Astrocyte of the spinal cord (primary cell): Measurements from ENCODE around the gene ADISSP.

Experiments
- DNase-seq: peaks from one replicate; pipeline ENCODE4 v3.0.0; 2011; ENCODE audit warnings: low read depth, low spot score
- H3K4me3 ChIP-seq: 2 replicates; pipeline ENCODE4 v1.5.1; 2011; ENCODE audit warnings: low read depth, mild to moderate bottlenecking, low read length, moderate library complexity
- in situ Hi-C: cut with HindIII; loops from 2 replicates; pipeline ENCODE4 v1.10.0; 2017; ENCODE audit warnings: low sequenced_read_pairs
- TF ChIP-seq, protein P1 (sequence below): IDR thresholded peaks from 2 replicates; pipeline ENCODE4 v1.5.1; 2012; ENCODE audit warnings: low read depth, mild to moderate bottlenecking, low read length, inconsistent platforms

The ADISSP gene

DNA sequence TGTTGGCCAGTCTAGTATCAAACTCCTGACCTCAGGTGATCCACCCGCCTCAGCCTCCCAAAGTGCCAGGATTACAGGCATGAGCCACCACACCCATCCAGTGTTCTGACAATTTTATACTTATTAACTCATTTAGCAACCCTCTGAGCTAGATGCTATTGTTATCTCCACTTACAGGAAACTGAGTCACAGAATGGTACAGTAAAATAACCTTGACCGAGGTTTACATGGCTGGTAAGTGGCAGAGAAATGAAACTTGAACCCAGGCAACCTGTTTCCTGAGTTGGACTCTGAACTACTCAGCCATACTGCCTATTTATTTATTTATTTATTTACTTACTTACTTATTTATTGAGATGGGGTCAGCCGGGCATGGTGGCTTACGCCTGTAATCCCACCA lies 48.5 kb downstream of the ADISSP start:
- in situ Hi-C loops = no loop called here
- TF ChIP-seq, protein P1, sequence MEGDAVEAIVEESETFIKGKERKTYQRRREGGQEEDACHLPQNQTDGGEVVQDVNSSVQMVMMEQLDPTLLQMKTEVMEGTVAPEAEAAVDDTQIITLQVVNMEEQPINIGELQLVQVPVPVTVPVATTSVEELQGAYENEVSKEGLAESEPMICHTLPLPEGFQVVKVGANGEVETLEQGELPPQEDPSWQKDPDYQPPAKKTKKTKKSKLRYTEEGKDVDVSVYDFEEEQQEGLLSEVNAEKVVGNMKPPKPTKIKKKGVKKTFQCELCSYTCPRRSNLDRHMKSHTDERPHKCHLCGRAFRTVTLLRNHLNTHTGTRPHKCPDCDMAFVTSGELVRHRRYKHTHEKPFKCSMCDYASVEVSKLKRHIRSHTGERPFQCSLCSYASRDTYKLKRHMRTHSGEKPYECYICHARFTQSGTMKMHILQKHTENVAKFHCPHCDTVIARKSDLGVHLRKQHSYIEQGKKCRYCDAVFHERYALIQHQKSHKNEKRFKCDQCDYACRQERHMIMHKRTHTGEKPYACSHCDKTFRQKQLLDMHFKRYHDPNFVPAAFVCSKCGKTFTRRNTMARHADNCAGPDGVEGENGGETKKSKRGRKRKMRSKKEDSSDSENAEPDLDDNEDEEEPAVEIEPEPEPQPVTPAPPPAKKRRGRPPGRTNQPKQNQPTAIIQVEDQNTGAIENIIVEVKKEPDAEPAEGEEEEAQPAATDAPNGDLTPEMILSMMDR = no peak
- no peak for DNase-seq
- no peak overlapping the region for H3K4me3 ChIP-seq

GRCh38 chr20:3716195-3716834 lies 51.2 kb downstream of the ADISSP start:
- no peak overlapping the region for H3K4me3 ChIP-seq
- TF ChIP-seq, protein P1 = peak; percentile 84
- in situ Hi-C loops = no loop called here
- DNase-seq = peak; percentile 35

- no peak overlapping the region for H3K4me3 ChIP-seq
- in situ Hi-C loops = no loop called here
- TF ChIP-seq, protein P1 = no peak
- no peak for DNase-seq
These were observed 53.5 kb downstream of the ADISSP start for GRCh38 chr20:3714092-3714491.

GRCh38 chr20:3712279-3712873 lies 55.2 kb downstream of the ADISSP start, which contains the start of gene SIGLEC1:
TSS of gene SIGLEC1 (minus strand) at chr20:3712600. CDS start at chr20:3707128, 5,472 bp downstream.
- no peak within 1 kb of the TSS for H3K4me3 ChIP-seq
- no peak for DNase-seq
- in situ Hi-C loops = no loop called here
- TF ChIP-seq, protein P1 = no peak

GRCh38 chr20:3711484-3711941 lies 56.0 kb downstream of the ADISSP start:
- no peak overlapping the region for H3K4me3 ChIP-seq
- in situ Hi-C loops = no loop called here
- TF ChIP-seq, protein P1 = no peak
- DNase-seq = no peak

DNA sequence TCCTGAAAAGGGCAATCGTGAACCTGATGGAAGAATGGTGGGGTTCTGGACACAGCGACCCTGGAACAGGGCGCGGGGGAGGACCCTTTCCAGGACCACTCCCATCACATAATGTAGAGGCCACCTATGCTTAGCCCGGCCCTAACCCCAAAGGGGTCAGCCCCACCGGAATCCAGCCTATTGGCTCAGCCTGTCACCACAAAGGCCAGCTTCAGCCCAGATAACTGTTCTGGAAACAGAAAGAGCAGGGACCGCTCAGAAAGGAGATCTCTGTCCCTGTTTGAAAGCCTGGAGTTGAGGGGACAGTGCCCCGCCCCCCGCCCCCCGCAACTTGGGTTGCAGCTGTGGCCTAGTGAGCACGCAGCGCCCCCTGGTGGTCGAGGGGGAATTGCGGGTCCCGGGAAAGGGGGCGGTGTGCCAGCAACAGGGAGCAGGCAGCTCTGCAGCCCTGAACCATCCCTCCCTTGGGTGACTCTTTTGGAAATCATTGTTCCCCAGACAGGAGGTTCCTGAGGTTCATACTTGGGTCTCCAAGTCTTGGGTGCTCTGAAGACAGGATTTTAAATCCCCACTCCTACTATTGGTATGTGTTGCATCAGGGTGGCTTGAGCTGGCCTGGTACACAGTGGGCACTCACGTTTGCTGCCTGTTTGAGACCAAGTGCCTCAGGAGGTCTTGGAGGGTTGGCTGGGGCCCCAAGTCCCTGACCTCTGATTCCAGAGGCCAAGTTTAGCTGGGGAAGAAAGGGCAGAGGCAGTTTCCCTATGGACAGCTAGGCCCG lies 56.7 kb downstream of the ADISSP start:
- H3K4me3 ChIP-seq = no peak overlapping the region
- peak; percentile 38 for DNase-seq
- TF ChIP-seq, protein P1 = peak; percentile 94
- in situ Hi-C loops = no loop called here
